B cell (primary cell): Measurements from ENCODE around the gene RBM39.

Source experiments
- CTCF ChIP-seq: fragments of 200-600 bp; IDR thresholded peaks from one replicate; pipeline ENCODE4 v1.8.0; 2022; ENCODE audit warnings: antibody characterized with exemption, mild to moderate bottlenecking
- EZH2 ChIP-seq: IDR thresholded peaks from 2 replicates; pipeline ENCODE4 v1.6.1; 2012; ENCODE audit warnings: borderline replicate concordance, low read depth, mild to moderate bottlenecking, moderate library complexity, low read length; ENCODE audit not compliant: insufficient read depth, poor library complexity, severe bottlenecking

GRCh38 chr20:35715652-35716051 lies 26.4 kb downstream of the RBM39 start:
- TF ChIP-seq CTCF (no peak), EZH2 (no peak)
